ENCODE data around the gene INTS2.
"Not testable (repeated sequence)": the region's sequence is repeated elsewhere in the genome, so short reads cannot be mapped to it uniquely, and the experiment has no call there.

The INTS2 gene

DNA sequence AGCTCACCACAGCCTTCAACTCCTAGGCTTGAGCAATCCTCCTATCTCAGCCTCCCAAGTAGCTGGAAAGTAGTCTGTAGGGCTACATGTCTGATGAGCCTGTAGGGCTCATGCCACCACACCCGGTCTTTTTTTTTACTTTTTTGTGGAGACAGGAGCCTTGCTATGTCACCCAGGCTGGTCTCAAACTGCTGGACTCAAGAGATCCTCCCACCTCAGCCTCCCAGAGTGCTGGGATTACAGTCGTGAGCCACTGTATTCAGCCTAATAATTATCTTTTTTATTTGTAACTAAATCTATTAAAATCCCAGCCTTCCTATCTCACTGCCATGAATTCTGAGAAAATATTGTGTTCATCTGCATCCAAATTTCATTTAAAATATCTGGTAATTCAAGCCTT is 79.5 kb downstream of the INTS2 start:
- no peak for DNase-seq

DNA sequence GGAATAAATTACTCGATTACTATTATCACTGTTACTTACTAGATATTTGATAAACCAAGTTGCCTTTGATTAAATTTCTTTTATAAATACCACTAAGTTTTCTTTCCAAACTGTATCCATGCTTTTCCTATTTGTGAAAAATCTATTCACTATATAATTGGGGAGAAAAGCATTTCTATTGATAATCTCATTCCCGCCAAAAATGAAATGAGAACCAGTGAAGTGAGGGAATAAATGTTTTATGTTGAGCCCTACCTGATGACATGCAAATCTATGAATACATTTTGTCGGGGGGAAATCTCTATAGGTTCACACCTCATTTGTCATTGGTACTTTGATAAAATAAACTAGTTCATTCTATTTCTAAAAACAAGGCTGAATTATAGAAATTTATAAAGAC is 80.1 kb downstream of the INTS2 start:
- DNase-seq = no peak

DNA sequence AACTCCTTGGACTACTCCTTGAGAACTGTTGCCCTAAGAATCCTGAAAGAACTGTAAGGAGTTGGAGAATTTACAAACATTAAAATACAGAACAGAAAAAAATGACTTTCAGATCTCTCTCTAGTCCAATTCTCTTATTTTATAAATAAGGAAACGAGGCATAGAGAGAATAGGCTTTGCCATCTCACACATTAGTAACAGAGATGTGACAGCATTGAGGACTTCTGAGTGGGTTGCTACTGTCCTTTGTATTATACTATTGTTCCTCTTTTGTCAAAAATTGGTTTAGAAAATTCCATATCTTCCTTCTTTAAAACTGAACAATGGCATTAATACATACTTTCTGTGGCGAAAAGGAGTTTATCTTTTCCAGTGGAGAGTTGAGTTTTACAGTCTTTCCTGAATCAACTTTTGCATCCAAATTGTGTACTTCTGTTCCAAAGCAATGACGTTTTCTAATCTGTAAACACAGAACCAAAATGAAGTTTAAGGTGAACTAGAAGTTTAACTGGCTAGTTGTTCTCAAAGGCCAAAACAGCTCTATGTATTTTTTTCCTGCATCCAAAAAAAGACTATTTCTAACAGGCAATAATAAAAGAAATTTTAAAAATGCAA is 80.9 kb downstream of the INTS2 start:
- DNase-seq = no peak

DNA sequence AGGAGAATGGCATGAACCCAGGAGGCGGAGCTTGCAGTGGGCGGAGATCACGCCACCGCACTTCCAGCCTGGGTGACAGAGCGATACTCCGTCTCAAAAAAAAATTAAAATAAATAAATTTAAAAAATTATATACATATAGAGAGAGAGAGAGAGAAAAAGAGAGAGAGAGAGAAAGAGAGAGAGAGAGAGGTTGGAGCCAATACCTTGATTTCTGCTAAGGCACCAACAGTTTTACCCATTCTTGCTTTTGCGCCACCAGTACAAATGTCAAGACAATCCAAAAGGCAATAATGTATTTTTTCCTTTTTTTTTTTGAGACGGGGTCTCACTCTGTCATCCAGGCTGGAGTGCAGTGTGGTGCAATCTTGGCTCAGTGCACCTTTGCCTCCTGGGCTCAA is 81.7 kb downstream of the INTS2 start:
- no peak for DNase-seq

DNA sequence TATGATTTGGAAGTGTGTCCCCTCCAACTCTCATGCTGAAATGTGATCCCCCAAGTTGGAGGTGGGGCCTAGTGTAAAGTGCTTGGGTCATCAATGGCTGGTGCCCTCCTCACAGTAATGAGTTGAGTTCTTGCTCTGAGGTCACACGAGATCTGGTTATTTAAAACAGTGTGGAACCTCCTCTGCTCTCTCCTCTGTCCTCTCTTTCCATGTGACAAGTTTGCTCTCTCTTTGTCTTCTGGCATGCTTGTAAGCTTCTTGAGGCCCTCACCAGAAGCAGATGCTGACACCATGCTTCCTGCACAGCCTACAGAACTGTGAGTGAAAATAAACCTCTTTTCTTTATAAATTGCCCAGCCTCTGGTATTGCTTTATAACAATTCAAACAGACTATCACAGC is 84.3 kb downstream of the INTS2 start:
- no peak for DNase-seq

DNA sequence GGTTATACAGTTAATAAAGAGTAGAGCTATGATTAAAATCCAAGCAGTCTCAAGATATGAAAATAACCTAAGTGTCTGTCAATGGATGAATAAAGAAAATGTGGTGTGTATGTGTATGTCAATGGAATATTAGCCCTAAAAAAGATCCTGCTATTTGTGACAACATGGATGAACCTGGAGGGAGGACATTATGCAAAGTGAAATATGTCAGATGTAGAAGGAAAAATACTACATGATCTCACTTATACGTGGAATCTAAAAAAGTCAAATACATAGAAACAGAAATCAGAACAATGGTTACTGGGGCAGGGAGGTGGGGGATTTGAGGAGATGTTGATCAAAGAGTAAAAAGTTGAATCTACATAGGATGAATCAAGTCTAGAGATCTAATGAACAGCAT is 84.9 kb downstream of the INTS2 start:
- DNase-seq = no peak

DNA sequence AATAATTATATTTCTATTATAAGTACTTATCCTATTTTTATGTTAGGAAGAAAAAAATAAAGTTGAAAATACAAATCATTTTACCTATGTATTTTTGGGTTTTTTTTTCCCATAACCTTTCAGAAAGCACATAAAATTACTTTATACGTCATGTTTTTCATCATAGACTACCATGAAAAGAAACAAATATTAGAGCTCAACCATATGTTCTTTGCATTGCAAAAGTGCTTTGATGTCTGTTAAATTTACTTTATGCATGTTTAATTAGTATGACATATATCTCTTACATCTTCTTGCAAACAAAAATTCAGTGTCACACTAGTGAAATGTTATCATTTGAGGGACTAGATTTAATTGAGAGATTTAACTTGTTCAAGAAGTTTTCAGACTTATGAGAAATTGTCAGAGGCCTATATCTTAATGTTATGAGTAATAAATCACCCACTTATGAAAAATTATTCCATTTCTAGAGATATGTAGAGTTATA is 88.4 kb downstream of the INTS2 start:
- no peak for DNase-seq

DNA sequence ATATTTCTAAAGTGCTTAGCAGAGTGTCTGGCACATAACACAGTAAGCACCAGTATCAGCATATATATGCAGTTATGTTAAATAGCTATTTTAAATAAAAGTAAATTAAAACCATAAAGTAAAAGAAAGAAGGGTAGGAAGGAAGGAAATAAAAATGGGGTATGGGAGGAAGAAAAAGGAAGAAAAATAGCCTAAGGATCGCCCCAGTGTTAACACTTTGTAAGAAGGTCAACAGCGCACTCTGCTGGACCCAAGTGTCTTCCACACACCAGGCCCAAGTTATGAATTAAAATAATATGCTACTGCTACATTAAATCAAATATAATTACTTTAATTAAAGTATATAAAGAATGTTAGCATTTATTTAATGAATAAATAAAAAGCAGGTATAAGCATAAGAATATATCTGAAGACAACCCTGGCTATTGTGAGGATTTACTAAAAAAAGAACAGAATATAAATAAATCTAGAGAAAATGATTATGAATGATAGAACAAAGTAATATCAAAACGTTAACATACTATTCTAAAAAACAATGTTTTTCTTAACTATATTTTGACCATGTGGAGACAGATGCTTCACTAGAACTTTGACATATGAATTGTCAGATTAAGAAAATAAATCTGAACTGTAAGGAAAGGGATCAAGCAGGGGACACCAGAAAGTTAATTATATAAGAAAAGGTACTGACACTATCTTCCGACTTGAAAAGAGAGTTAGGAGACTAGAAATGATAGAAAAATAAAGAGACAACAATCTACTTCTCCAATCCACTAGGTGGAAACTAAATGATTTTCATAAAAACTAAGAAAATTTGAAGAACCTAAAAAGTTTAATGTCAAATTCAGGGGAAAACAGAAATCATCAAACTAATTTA is 90.4 kb downstream of the INTS2 start:
- no peak for DNase-seq

DNA sequence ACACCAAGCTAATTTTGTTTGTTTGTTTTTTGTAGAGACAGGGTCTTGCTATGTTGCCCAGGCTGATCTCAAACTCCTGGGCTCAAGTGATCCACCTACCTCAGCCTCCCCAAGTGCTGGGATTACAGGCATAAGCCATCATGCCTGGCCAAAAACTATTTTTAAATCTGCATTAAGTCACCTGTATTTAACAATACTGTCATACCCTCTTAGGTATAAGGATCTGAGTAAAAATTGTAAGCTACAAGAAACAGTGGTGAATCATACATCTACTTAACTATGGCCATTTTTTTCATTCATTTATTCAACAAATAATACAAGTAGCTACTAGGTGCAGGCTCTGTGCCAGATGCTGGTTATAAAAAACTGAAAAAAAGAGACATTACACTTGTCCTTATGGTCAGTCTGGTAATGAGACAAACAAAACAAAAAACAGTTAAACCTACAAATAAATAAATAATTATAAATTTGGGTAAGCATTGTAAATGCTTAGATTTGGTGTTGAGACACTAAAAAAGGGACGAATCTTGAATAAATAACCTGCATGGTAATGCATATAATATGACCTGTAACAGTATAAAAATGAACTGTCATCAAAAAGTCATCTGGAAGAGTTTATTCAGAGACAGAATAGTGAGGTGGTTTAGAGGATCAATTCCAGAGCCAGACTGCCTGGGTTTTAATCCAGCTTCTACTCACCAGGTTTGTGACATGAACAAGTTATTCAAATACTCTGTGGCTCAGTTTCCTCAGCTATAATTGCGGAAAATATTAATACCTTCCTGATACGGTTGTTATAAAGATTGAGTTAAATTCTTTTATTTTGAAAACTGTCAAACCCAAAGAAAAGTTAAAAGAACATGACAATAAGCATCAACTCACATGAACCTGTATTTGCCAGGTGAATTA is 91.3 kb downstream of the INTS2 start:
- DNase-seq = no peak

DNA sequence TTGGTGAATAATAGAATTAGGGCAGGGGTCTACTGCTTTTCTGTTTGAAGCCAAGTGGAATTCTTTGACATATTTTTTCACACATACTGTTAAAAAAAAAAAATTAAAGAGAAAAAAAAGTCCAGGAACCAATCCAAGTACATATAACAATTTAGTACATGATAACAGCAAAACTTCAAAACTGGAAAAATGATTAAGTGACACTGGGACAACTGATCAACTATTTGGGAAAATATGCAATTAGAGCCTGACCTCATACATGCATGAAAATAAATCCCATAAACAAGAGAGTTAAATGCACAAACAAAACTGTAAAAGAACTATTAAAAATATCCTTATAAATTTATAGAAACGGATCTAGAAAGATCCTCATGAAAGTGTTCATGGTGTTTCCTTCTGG is 92.2 kb downstream of the INTS2 start:
- DNase-seq = no peak

DNA sequence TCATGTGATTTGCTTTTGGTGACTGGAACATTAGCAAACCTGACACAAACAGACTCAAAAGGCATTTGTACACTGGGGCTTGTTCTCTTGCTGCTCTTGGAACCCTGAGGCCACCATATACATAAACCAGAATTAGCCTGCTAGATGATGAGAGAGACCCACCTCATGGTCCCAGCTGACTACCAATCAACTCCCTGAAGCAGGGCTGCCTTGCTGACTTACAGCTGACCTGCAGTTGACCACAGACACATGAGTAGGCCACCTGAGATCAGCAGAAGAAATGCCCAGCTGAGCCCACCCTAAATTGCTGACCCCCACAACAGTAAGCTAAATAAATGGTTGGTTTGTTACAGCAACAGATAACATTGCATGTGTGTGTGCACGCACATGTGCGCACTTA is 93.2 kb downstream of the INTS2 start:
- peak; percentile 58 for DNase-seq

DNA sequence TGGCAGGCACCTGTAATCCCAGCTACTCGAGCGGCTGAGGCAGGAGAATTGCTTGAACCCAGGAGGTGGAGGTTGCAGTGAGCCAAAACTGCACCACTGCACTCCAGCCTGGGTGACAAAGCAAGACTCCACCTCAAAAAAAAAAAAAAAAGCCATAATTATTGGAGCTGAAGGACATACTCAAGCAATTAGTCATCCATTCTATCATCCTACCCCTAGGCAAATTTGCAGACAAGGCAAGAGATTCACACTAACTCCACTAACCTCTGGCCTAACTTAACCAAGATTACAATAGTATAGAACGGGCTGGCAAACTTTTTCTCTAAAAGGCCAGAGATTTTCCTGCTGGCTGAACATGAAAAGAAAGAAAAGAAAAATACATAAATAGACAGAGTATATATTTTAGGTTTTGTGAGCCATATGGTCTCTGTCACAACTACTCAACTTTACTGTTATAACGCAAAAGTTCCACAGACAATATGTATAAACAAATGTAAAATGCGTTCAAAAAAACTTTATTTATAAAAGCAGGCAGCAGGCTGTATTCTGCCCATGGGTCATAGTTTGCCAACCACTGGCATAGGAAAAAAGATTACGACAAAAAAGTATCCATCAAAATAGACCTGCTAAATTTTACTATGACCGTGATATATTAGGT is 94.1 kb downstream of the INTS2 start:
- peak; percentile 63 for DNase-seq

DNA sequence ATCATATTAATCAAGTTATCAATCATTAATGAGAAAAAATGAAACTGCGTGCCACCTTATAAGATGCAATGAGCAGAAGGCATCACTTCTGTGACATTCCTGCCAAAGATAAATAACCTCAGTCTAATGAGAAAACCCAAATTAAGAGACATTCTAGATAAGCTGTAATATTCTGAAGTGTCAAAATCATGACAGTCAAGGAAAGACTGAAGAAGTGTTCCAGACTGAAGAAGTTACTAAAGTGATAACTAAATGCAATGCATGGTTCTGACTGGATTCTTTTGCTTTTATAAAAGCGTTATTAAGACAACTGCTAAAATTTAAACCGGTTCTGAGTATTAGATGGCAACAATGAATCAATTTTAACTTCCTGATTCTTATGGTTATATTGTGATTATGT is 95.3 kb downstream of the INTS2 start:
- no peak for DNase-seq

DNA sequence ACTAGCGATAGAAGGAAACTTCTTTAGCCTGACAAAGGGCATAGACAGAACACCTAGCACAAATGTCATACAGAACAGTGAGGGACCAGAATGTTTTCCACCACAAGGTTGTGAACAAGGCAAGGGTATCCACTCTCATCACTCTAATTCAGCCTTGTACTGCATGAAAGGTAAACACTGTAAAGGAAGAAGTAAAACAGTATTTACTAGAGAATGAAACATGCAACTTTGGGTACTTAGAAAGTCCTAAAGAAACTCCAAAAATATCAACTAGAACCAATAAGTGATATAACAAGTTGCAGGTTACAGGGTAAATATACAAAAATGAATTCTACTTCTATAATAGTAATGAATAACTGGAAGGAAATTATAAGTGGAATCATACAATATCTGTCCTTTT is 96.7 kb downstream of the INTS2 start:
- DNase-seq = no peak

DNA sequence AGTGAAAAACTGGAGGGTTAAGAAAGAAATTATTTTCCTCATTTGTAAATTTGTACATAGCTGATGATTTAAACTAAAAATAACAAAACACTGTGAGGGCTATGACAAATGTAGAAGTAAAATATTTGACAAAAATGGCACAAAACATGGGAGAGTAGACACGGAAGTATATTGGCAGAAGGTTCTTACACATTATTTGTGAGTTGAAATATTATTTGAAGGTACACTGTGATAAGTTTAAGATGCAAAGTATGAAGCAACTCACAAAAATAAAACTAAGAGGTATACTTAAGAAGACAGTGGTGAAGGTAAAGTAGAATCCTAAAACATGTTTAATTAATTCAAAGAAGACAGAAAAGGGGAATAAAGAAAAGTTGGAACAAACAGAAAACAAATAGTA is 99.1 kb downstream of the INTS2 start:
- no peak for DNase-seq

DNA sequence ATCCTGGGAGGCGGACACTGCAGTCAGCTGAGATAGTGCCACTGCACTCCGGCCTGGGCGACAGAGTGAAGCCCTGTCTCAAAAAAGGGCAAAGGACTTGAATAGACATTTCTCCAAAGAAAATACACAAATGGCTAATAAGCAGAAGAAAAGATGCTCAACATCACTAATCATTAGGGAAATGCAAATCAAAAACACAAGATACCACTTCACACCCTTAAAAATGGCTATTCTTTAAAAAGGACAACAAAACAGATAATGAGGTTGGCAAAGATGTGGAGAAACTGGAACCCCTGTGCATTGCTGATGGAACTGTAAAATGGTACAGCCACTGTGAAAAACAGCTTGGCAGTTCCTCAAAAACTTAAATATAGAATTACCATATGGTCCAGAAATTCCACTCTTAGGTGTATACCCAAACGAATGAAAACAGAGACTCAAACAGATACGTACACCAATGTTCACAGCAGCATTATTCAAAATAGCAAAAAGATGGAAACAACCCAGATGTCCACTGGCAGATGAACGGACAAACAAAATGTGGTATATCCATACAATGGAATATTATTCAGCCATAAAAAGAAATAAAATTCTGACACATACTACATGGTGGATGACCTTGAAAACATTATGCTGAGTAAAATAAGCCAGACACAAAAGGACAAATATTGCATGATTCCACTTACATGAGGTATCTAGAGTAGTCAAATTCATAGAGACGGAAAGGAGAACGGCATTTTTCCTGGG is 100.0 kb downstream of the INTS2 start:
- no peak for DNase-seq

DNA sequence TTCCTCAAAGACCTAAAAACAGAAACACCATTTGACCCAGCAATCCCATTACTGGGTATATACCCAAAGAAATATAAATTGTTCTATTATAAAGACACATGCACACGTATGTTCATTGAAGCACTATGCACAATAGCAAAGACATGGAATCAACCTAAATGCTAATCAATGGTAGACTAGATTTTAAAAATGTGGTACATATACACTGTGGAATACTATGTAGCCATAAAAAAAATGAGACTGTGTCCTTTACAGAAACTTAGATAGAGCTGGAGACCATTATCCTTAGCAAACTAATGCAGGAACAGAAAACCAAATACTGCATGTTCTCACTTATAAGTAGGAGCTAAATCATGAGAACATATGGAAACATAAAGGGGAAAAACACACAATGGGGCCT is 100.9 kb downstream of the INTS2 start:
- not testable (repeated sequence) for DNase-seq

DNA sequence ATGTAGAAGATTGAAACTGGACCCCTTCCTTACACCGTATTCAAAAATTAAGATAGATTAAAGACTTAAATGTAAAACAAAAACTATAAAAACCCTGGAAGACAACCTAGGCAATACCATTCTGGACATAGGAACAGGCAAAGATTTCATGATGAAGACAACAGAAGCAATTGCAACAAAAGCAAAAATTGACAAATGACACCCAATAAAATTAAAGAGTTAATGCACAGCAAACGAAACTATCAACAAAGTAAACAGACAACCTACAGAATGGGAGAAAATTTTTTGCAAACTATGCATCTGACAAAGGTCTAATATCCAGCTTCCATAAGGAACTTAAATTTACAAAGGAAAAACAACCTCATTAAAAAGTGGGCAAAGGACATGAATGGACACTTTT is 101.6 kb downstream of the INTS2 start:
- not testable (repeated sequence) for DNase-seq

DNA sequence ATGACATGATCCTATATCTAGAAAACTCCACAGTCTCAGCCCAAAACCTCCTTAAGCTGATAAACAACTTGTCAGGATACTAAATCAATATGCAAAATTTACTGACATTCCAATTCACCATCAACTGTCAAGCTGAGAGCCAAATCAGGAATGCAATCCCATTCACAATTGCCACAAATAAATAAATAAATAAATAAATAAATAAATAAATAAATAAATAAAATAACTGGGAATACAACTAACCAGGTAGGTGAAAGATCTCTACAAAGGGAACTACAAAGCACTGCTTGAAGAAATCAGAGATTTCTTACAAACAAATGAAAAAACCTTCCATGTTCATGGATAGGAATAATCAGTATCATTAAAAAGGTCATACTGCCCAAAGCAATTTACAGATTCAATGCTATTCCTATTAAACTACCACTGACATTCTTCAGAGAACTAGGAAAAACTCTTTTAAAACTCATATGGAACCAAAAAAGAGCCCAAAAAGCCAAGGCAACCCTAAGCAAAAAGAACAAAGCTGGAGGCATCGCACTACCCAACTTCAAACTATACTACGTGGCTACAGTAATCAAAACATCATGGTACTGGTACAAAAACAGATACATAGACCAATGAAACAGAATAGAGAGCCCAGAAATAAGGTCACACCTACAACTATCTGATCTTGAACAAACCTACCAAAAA is 102.2 kb downstream of the INTS2 start:
- DNase-seq = no peak

DNA sequence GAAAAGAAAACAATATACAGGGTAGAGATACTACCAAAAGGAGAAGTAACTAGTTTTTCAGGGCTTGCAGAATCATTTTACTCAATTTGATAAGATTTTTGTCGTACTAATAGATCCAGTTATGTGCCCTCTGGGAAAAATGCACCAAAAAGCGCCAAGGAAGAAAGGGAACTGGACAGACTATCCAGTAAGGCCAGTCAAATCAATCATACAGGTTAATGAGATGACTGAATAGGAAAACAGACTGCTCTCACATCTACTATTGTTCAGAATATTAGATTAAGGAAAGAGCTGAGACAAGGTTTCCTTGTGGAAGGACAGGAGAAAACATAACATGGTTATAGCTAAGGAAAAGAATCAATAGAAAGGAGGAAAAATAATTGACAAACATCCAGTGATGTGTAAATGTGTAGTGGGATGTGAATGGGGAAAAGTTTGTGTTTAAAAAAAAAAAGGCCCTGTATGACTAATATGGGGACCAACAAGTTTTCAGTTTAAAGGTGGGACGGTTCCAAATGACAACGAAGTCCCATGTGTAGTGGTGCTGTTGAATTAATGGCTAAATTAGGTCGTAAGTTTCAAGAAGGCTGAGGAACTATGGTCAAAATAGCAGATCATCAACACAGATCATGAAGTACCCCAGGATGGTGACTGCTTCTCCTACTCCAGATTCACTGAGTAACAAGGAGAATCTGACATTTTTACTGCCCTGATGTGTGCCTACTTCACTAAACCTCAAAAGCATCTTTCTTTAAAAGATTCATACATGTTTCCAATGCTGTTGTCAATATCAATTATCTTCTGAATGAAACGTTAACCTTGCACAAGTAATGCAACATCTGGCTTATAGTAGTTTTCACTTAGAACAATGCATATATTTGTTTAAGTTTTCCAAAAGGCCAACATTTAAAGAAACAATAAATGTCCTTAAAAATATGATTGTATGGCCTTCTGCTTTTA is 105.2 kb downstream of the INTS2 start:
- DNase-seq = no peak
